Measurements from ENCODE around the gene THAP10. TPM values are rescaled to one million over a fixed set of nuclear protein-coding genes. Genes with fewer than 3 reads are reported as not detected.
"Not testable (repeated sequence)": the region's sequence is repeated elsewhere in the genome, so short reads cannot be mapped to it uniquely, and the experiment has no call there.

Gene THAP10
- polyA plus RNA-seq (2013, experiment 1 of 2) = 4.5 TPM
- polyA plus RNA-seq (2013, experiment 2 of 2) = 6.0 TPM

- Histone ChIP-seq H3K9me3 (ENCODE audit: insufficient read depth, low read depth, low read length) (no peaks in the 10 kb centered on the region), H3K9ac (ENCODE audit: low read depth, low read length) (peak within 1 kb of the TSS; percentile 74), H3K4me3 (ENCODE audit: low read length) (peak within 1 kb of the TSS; percentile 90), H3K4me1 (ENCODE audit: insufficient read depth, low read length) (peaks cover 13% of the 10 kb centered on the region; the same call in 1 of the 2 replicates), H3K27me3 (ENCODE audit: insufficient read depth, low read length) (no peaks in the 10 kb centered on the region), H3K27ac (ENCODE audit: low read depth, low read length) (peak within 1 kb of the TSS; percentile 75), H3K36me3 (ENCODE audit: insufficient read depth, low read length) (peaks cover 13% of the 10 kb centered on the region; the same call in 1 of the 2 replicates)
- under 1% methylated on average over 53 of the region's 61 CpGs for WGBS
These were observed at the start of gene THAP10, which contains the start of gene LRRC49 for GRCh38 chr15:70892002-70892911. Gene THAP10 (minus strand): TSS chr15:70892433. CDS start chr15:70892272, 161 bp downstream. Gene LRRC49 (plus strand): TSS chr15:70892826. CDS start chr15:70892895, 69 bp downstream.

GRCh38 chr15:70936326-70936725 lies 44.1 kb upstream of the THAP10 start:
- WGBS = 88% methylated on average over 4 of the region's 4 CpGs
- Histone ChIP-seq H3K4me3 (ENCODE audit: low read length) (no peak overlapping the region), H3K36me3 (ENCODE audit: insufficient read depth, low read length) (no peaks in the 10 kb centered on the region), H3K27ac (ENCODE audit: low read depth, low read length) (no peak overlapping the region), H3K4me1 (ENCODE audit: insufficient read depth, low read length) (no peaks in the 10 kb centered on the region; the same call in 1 of the 2 replicates), H3K9me3 (ENCODE audit: insufficient read depth, low read depth, low read length) (no peaks in the 10 kb centered on the region), H3K27me3 (ENCODE audit: insufficient read depth, low read length) (no peaks in the 10 kb centered on the region), H3K9ac (ENCODE audit: low read depth, low read length) (no peak overlapping the region)

- H3K4me1 ChIP-seq (ENCODE audit: insufficient read depth, low read length) = no peaks in the 10 kb centered on the region; the same call in 1 of the 2 replicates
These were observed 43.4 kb upstream of the THAP10 start for GRCh38 chr15:70935631-70936030.

GRCh38 chr15:70933411-70933810 lies 41.2 kb upstream of the THAP10 start:
- no peak overlapping the region for H3K4me3 ChIP-seq (ENCODE audit: low read length)
- no peaks in the 10 kb centered on the region for H3K27me3 ChIP-seq (ENCODE audit: insufficient read depth, low read length)
- WGBS = 81% methylated on average over 3 of the region's 3 CpGs
- H3K36me3 ChIP-seq (ENCODE audit: insufficient read depth, low read length) = no peaks in the 10 kb centered on the region
- H3K9ac ChIP-seq (ENCODE audit: low read depth, low read length) = no peak overlapping the region
- no peaks in the 10 kb centered on the region for H3K4me1 ChIP-seq (ENCODE audit: insufficient read depth, low read length)
- no peaks in the 10 kb centered on the region for H3K9me3 ChIP-seq (ENCODE audit: insufficient read depth, low read depth, low read length)
- no peak overlapping the region for H3K27ac ChIP-seq (ENCODE audit: low read depth, low read length)

More at GRCh38 chr15:70935631-70936030, 43.4 kb upstream of the THAP10 start:
- Histone ChIP-seq H3K9ac (ENCODE audit: low read depth, low read length) (no peak overlapping the region), H3K27ac (ENCODE audit: low read depth, low read length) (no peak overlapping the region), H3K9me3 (ENCODE audit: insufficient read depth, low read depth, low read length) (no peaks in the 10 kb centered on the region), H3K27me3 (ENCODE audit: insufficient read depth, low read length) (no peaks in the 10 kb centered on the region), H3K4me3 (ENCODE audit: low read length) (no peak overlapping the region), H3K36me3 (ENCODE audit: insufficient read depth, low read length) (no peaks in the 10 kb centered on the region)
- 86% methylated on average over 1 of the region's 3 CpGs for WGBS

GRCh38 chr15:70932397-70932796 lies 40.2 kb upstream of the THAP10 start:
- H3K4me3 ChIP-seq (ENCODE audit: low read length) = no peak overlapping the region
- H3K27me3 ChIP-seq (ENCODE audit: insufficient read depth, low read length) = no peaks in the 10 kb centered on the region
- no peak overlapping the region for H3K9ac ChIP-seq (ENCODE audit: low read depth, low read length)
- no peaks in the 10 kb centered on the region for H3K9me3 ChIP-seq (ENCODE audit: insufficient read depth, low read depth, low read length)
- H3K4me1 ChIP-seq (ENCODE audit: insufficient read depth, low read length) = no peaks in the 10 kb centered on the region
- no peaks in the 10 kb centered on the region for H3K36me3 ChIP-seq (ENCODE audit: insufficient read depth, low read length)
- 100% methylated on average over 2 of the region's 2 CpGs for WGBS
- H3K27ac ChIP-seq (ENCODE audit: low read depth, low read length) = no peak overlapping the region

GRCh38 chr15:70931821-70932220 lies 39.6 kb upstream of the THAP10 start:
- Histone ChIP-seq H3K4me1 (ENCODE audit: insufficient read depth, low read length) (no peaks in the 10 kb centered on the region), H3K9me3 (ENCODE audit: insufficient read depth, low read depth, low read length) (no peaks in the 10 kb centered on the region), H3K27me3 (ENCODE audit: insufficient read depth, low read length) (no peaks in the 10 kb centered on the region), H3K36me3 (ENCODE audit: insufficient read depth, low read length) (no peaks in the 10 kb centered on the region), H3K27ac (ENCODE audit: low read depth, low read length) (no peak overlapping the region), H3K4me3 (ENCODE audit: low read length) (no peak overlapping the region), H3K9ac (ENCODE audit: low read depth, low read length) (no peak overlapping the region)

- no CpG with 5 or more reads among the region's 1 CpG for WGBS
- not testable (repeated sequence) for H3K9me3 ChIP-seq (ENCODE audit: insufficient read depth, low read depth, low read length); H3K4me1 ChIP-seq (ENCODE audit: insufficient read depth, low read length); H3K27me3 ChIP-seq (ENCODE audit: insufficient read depth, low read length); H3K4me3 ChIP-seq (ENCODE audit: low read length); H3K27ac ChIP-seq (ENCODE audit: low read depth, low read length); H3K9ac ChIP-seq (ENCODE audit: low read depth, low read length); H3K36me3 ChIP-seq (ENCODE audit: insufficient read depth, low read length)
These were observed 34.7 kb upstream of the THAP10 start for GRCh38 chr15:70926914-70927313.

GRCh38 chr15:70923311-70924080 lies 31.3 kb upstream of the THAP10 start:
- H3K9me3 ChIP-seq (ENCODE audit: insufficient read depth, low read depth, low read length) = no peaks in the 10 kb centered on the region
- no peaks in the 10 kb centered on the region for H3K27me3 ChIP-seq (ENCODE audit: insufficient read depth, low read length)
- 100% methylated on average over 2 of the region's 2 CpGs for WGBS
- no peak overlapping the region for H3K27ac ChIP-seq (ENCODE audit: low read depth, low read length)
- H3K4me3 ChIP-seq (ENCODE audit: low read length) = no peak overlapping the region
- H3K4me1 ChIP-seq (ENCODE audit: insufficient read depth, low read length) = no peaks in the 10 kb centered on the region
- no peak overlapping the region for H3K9ac ChIP-seq (ENCODE audit: low read depth, low read length)
- H3K36me3 ChIP-seq (ENCODE audit: insufficient read depth, low read length) = no peaks in the 10 kb centered on the region; the same call in 1 of the 2 replicates

GRCh38 chr15:70922119-70922518 lies 29.9 kb upstream of the THAP10 start:
- WGBS = 98% methylated on average over 2 of the region's 2 CpGs
- Histone ChIP-seq H3K4me3 (ENCODE audit: low read length) (no peak overlapping the region), H3K9me3 (ENCODE audit: insufficient read depth, low read depth, low read length) (no peaks in the 10 kb centered on the region), H3K27me3 (ENCODE audit: insufficient read depth, low read length) (no peaks in the 10 kb centered on the region), H3K4me1 (ENCODE audit: insufficient read depth, low read length) (no peaks in the 10 kb centered on the region), H3K27ac (ENCODE audit: low read depth, low read length) (no peak overlapping the region), H3K9ac (ENCODE audit: low read depth, low read length) (no peak overlapping the region), H3K36me3 (ENCODE audit: insufficient read depth, low read length) (no peaks in the 10 kb centered on the region; the same call in 1 of the 2 replicates)

- WGBS = 92% methylated on average over 1 of the region's 1 CpG
- H3K9me3 ChIP-seq (ENCODE audit: insufficient read depth, low read depth, low read length) = no peaks in the 10 kb centered on the region
- H3K4me1 ChIP-seq (ENCODE audit: insufficient read depth, low read length) = no peaks in the 10 kb centered on the region
- H3K9ac ChIP-seq (ENCODE audit: low read depth, low read length) = no peak overlapping the region
- no peaks in the 10 kb centered on the region; the same call in 1 of the 2 replicates for H3K36me3 ChIP-seq (ENCODE audit: insufficient read depth, low read length)
- no peaks in the 10 kb centered on the region for H3K27me3 ChIP-seq (ENCODE audit: insufficient read depth, low read length)
- H3K4me3 ChIP-seq (ENCODE audit: low read length) = no peak overlapping the region
- no peak overlapping the region for H3K27ac ChIP-seq (ENCODE audit: low read depth, low read length)
These were observed 28.9 kb upstream of the THAP10 start for GRCh38 chr15:70920981-70921696.

All from HUES64 (cell line).